Measurements from ENCODE around the gene ANKRD13D. TPM values are rescaled to one million over a fixed set of nuclear protein-coding genes. Genes with fewer than 3 reads are reported as not detected.
A peak's percentile ranks its signal among the peaks of the same experiment; 100 is the strongest.

Gene ANKRD13D
- total RNA-seq, 1 donor from 2014 or later = 62.9 TPM

GRCh38 chr11:67349928-67350465 is 60.9 kb downstream of the ANKRD13D start:
- Histone ChIP-seq H3K4me1 (peaks cover 68% of the 10 kb centered on the region), H3K36me3 (no peaks in the 10 kb centered on the region), H3K27ac (no peak overlapping the region), H3K9me3 (no peaks in the 10 kb centered on the region), H3K4me3 (no peak overlapping the region), H3K27me3 (no peaks in the 10 kb centered on the region)
- intact Hi-C loops (cut with DNase I) = loop anchor here (5.0 to 10.0 kb wide), 2 partner anchors 32 to 155 kb away; partner anchors contain the start of genes CDK2AP2 and PITPNM1
- no peak for DNase-seq (ENCODE audit: extremely low spot score in 2 of 2)
- TF ChIP-seq CTCF (IDR thresholded peaks at IDR 0.05) (no peak), POLR2A (IDR thresholded peaks at IDR 0.05) (no peak), POLR2AphosphoS5 (IDR thresholded peaks at IDR 0.05; ENCODE audit: insufficient read depth in 1 of 2, low read depth in 1 of 2) (no peak)

- H3K27ac ChIP-seq = peak overlapping the region; percentile 99
- no peaks in the 10 kb centered on the region for H3K9me3 ChIP-seq
- TF ChIP-seq POLR2A (IDR thresholded peaks at IDR 0.05) (no peak), POLR2AphosphoS5 (IDR thresholded peaks at IDR 0.05; ENCODE audit: insufficient read depth in 1 of 2, low read depth in 1 of 2) (peak in 1 of 2 donors; percentile 48), CTCF (IDR thresholded peaks at IDR 0.05) (peak; percentile 82 to 93 (median 90))
- H3K4me1 ChIP-seq = peaks cover 70% of the 10 kb centered on the region
- intact Hi-C loops (cut with DNase I) = loop anchor here (10.0 kb wide), 1 partner anchor 153 kb away; the partner anchor contains the start of genes CDK2AP2 and PITPNM1
- H3K4me3 ChIP-seq = no peak overlapping the region
- H3K27me3 ChIP-seq = no peaks in the 10 kb centered on the region
- H3K36me3 ChIP-seq = no peaks in the 10 kb centered on the region
- no peak for DNase-seq (ENCODE audit: extremely low spot score in 2 of 2)
Observed at GRCh38 chr11:67351275-67352005, 62.3 kb downstream of the ANKRD13D start.

Other genes starting within 250 kb of the ANKRD13D start
- 26.5 TPM for gene RHOD, start 232.5 kb upstream of the ANKRD13D start, total RNA-seq
- 51.8 TPM for gene KDM2A, start 170.0 kb upstream of the ANKRD13D start, total RNA-seq
- gene GRK2, start 22.8 kb upstream of the ANKRD13D start, total RNA-seq = 100 TPM
- 98.0 TPM for gene SSH3, start 14.2 kb downstream of the ANKRD13D start, total RNA-seq
- gene POLD4, start 64.2 kb downstream of the ANKRD13D start, total RNA-seq = 80.0 TPM
- 20.6 TPM for gene CLCF1, start 84.3 kb downstream of the ANKRD13D start, total RNA-seq
- gene RAD9A, start 102.7 kb downstream of the ANKRD13D start, total RNA-seq = 20.6 TPM
- 102 TPM for gene PPP1CA, start 112.6 kb downstream of the ANKRD13D start, total RNA-seq
- gene TBC1D10C, start 114.8 kb downstream of the ANKRD13D start, total RNA-seq = 6.6 TPM
- 1.7 TPM for gene CARNS1, start 126.4 kb downstream of the ANKRD13D start, total RNA-seq
- gene RPS6KB2, start 139.2 kb downstream of the ANKRD13D start, total RNA-seq = 50.6 TPM
- 18.2 TPM for gene PTPRCAP, start 148.4 kb downstream of the ANKRD13D start, total RNA-seq
- gene CORO1B, start 154.2 kb downstream of the ANKRD13D start, total RNA-seq = 70.7 TPM
- not detected for gene GPR152, start 163.4 kb downstream of the ANKRD13D start, total RNA-seq
- gene CABP4, start 166.1 kb downstream of the ANKRD13D start, total RNA-seq = 0.98 TPM
- 88.6 TPM for gene TMEM134, start 179.9 kb downstream of the ANKRD13D start, total RNA-seq
- gene AIP, start 193.7 kb downstream of the ANKRD13D start, total RNA-seq = 82.7 TPM
- 21.9 TPM for gene PITPNM1, start 216.1 kb downstream of the ANKRD13D start, total RNA-seq
- 46.4 TPM for gene CDK2AP2, start 218.9 kb downstream of the ANKRD13D start, total RNA-seq
- not detected for gene CABP2, start 234.1 kb downstream of the ANKRD13D start, total RNA-seq